ENCODE results near the gene NBDY.

NBDY gene

DNA sequence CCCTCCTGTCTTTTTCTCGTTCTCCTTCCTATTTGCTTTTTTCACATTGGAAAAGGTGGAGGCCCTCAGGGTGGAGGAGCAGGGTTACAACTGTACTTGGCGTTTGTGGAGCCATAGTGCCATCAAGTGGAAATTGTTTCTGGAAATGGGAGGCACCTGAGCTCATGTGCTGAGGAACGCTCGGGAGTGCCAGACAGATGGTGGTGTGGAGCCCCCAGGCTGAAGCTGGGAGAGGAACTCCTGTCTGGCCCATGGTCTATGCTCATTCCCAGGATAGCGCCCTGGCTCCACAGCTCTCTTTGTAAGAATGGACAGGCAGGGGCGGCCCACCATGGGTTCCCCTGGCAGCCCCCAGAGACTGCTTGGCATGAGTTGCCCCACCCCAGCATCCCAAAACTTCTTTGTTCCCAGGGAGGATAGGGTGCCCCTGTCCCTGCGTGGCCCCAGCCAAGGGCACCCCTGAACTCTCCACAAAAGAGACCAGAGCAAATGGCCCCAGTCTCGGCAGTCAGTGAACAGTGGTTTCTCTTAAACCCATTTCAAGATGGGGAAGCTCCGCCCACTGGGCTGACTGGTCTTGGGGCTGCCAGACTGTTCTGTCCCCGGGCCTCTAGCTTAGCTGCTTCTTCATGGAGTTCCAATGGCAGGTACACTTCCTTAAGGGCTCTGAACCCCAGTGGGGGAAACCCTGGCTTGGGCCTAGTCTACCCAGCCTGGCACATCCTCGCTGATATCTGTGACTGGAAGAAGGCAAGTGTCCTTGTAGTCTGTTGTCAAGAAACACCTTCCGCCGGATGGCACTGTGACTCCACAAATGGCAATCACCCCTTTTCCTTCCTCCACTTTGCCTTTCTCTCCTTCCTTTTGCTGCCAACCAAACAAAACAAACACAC is 70.1 kb downstream of the NBDY start:
- no peak overlapping the region for H3K27ac ChIP-seq (ENCODE audit: low read length)
- H3K4me3 ChIP-seq (ENCODE audit: low read depth in 1 of 2, low read length in 2 of 2): no peak overlapping the region
- H3K9me3 ChIP-seq (ENCODE audit: insufficient read depth, low read length, severe bottlenecking): no peaks in the 10 kb centered on the region
- H3K79me2 ChIP-seq (ENCODE audit: insufficient read depth, low read length): peaks cover 47% of the 10 kb centered on the region
- H3K4me2 ChIP-seq (ENCODE audit: insufficient read depth, low read length): no peak overlapping the region
- peaks cover 37% of the 10 kb centered on the region for H3K36me3 ChIP-seq (ENCODE audit: insufficient read depth, low read length)
- H2AFZ ChIP-seq (ENCODE audit: low read depth, low read length): no peak overlapping the region
- no peak for DNase-seq
- no peaks in the 10 kb centered on the region for H3K27me3 ChIP-seq (ENCODE audit: insufficient read depth, low read length, poor library complexity)
- TF ChIP-seq CTCF (IDR thresholded peaks at IDR 0.05; ENCODE audit: borderline replicate concordance, extremely low read depth, low read length, poor library complexity, severe bottlenecking) (no peak), EZH2 (IDR thresholded peaks at IDR 0.05; ENCODE audit: borderline replicate concordance, low read depth, low read length, severe bottlenecking) (no peak)
- H4K20me1 ChIP-seq (ENCODE audit: insufficient read depth, low read length): no peaks in the 10 kb centered on the region
- H3K4me1 ChIP-seq (ENCODE audit: insufficient read depth, low read length): 0 out of 2 replicates have a peak, but pooled peaks cover 4% of the 10 kb centered on the region
- H3K9ac ChIP-seq (ENCODE audit: low read depth, low read length): no peak overlapping the region
- ATAC-seq (ENCODE audit: insufficient read depth, low read depth): no peak

DNA sequence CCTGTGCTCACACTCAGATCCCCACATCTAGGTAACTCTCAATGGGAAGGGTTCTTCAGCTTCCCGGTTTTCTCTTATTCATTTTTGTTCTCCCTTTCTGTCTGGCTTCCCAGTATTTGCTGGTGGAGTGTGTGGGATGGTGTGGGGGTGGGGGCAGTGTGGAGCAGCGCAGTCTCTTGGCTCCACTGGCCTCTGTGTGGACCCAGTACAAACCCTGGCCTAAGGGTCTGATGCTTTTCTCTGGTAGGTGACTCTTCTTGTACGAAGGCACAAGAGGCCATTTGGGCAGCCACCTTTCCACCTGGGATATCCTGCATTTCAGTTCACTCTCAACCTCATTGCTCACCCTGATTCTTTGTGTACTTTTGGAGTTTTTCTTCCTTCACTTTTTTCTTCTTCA is 71.3 kb downstream of the NBDY start:
- Histone ChIP-seq H3K4me1 (ENCODE audit: insufficient read depth, low read length) (0 out of 2 replicates have a peak, but pooled peaks cover 4% of the 10 kb centered on the region), H3K79me2 (ENCODE audit: insufficient read depth, low read length) (peaks cover 45% of the 10 kb centered on the region), H3K9ac (ENCODE audit: low read depth, low read length) (no peak overlapping the region), H3K36me3 (ENCODE audit: insufficient read depth, low read length) (peaks cover 45% of the 10 kb centered on the region), H3K4me3 (ENCODE audit: low read depth in 1 of 2, low read length in 2 of 2) (no peak overlapping the region), H2AFZ (ENCODE audit: low read depth, low read length) (no peak overlapping the region), H4K20me1 (ENCODE audit: insufficient read depth, low read length) (no peaks in the 10 kb centered on the region), H3K4me2 (ENCODE audit: insufficient read depth, low read length) (no peak overlapping the region), H3K9me3 (ENCODE audit: insufficient read depth, low read length, severe bottlenecking) (no peaks in the 10 kb centered on the region), H3K27ac (ENCODE audit: low read length) (no peak overlapping the region), H3K27me3 (ENCODE audit: insufficient read depth, low read length, poor library complexity) (no peaks in the 10 kb centered on the region)
- TF ChIP-seq CTCF (IDR thresholded peaks at IDR 0.05; ENCODE audit: borderline replicate concordance, extremely low read depth, low read length, poor library complexity, severe bottlenecking) (no peak), EZH2 (IDR thresholded peaks at IDR 0.05; ENCODE audit: borderline replicate concordance, low read depth, low read length, severe bottlenecking) (no peak)
- DNase-seq (no peak), ATAC-seq (ENCODE audit: insufficient read depth, low read depth) (no peak)

- ATAC-seq (ENCODE audit: insufficient read depth, low read depth) (no peak), DNase-seq (no peak)
- Histone ChIP-seq H3K9me3 (ENCODE audit: insufficient read depth, low read length, severe bottlenecking) (no peaks in the 10 kb centered on the region), H3K27me3 (ENCODE audit: insufficient read depth, low read length, poor library complexity) (no peaks in the 10 kb centered on the region), H3K4me2 (ENCODE audit: insufficient read depth, low read length) (no peak overlapping the region), H4K20me1 (ENCODE audit: insufficient read depth, low read length) (no peaks in the 10 kb centered on the region), H2AFZ (ENCODE audit: low read depth, low read length) (no peak overlapping the region), H3K4me3 (ENCODE audit: low read depth in 1 of 2, low read length in 2 of 2) (no peak overlapping the region), H3K79me2 (ENCODE audit: insufficient read depth, low read length) (peaks cover 45% of the 10 kb centered on the region), H3K4me1 (ENCODE audit: insufficient read depth, low read length) (0 out of 2 replicates have a peak, but pooled peaks cover 4% of the 10 kb centered on the region), H3K36me3 (ENCODE audit: insufficient read depth, low read length) (peaks cover 45% of the 10 kb centered on the region), H3K27ac (ENCODE audit: low read length) (no peak overlapping the region), H3K9ac (ENCODE audit: low read depth, low read length) (no peak overlapping the region)
- TF ChIP-seq EZH2 (IDR thresholded peaks at IDR 0.05; ENCODE audit: borderline replicate concordance, low read depth, low read length, severe bottlenecking) (no peak), CTCF (IDR thresholded peaks at IDR 0.05; ENCODE audit: borderline replicate concordance, extremely low read depth, low read length, poor library complexity, severe bottlenecking) (no peak)
Measured at GRCh38 chrX:56800801-56801200, 71.8 kb downstream of the NBDY start.

Data from DND-41 (cell line).